ENCODE data around the gene FAM81A. TPM values are rescaled to one million over a fixed set of nuclear protein-coding genes. Genes with fewer than 3 reads are reported as not detected.
A peak's percentile ranks its signal among the peaks of the same experiment; 100 is the strongest.

Gene FAM81A
- total RNA-seq, 1 donor from 2014 or later, result 0.49 TPM

- no peak for DNase-seq (ENCODE audit: extremely low spot score in 2 of 2)
- Histone ChIP-seq H3K4me3 (no peak overlapping the region), H3K36me3 (no peaks in the 10 kb centered on the region), H3K9me3 (no peaks in the 10 kb centered on the region), H3K4me1 (no peaks in the 10 kb centered on the region), H3K27ac (no peak overlapping the region), H3K27me3 (no peaks in the 10 kb centered on the region)
- intact Hi-C loops (cut with DNase I), result no loop called here
- TF ChIP-seq POLR2A (IDR thresholded peaks at IDR 0.05) (no peak), POLR2AphosphoS5 (IDR thresholded peaks at IDR 0.05; ENCODE audit: insufficient read depth in 1 of 2, low read depth in 1 of 2) (peak in 1 of 2 donors; percentile 61)
These were observed 132.3 kb downstream of the FAM81A start for GRCh38 chr15:59570315-59570714.

- H3K27me3 ChIP-seq, result no peaks in the 10 kb centered on the region
- H3K36me3 ChIP-seq, result no peaks in the 10 kb centered on the region
- no peak for TF ChIP-seq POLR2A (IDR thresholded peaks at IDR 0.05)
- TF ChIP-seq CTCF (IDR thresholded peaks at IDR 0.05), result no peak
- no peak for TF ChIP-seq POLR2AphosphoS5 (IDR thresholded peaks at IDR 0.05; ENCODE audit: insufficient read depth in 1 of 2, low read depth in 1 of 2)
- H3K4me3 ChIP-seq, result no peak overlapping the region
- DNase-seq (ENCODE audit: extremely low spot score in 2 of 2), result no peak
- no peak overlapping the region for H3K27ac ChIP-seq
- intact Hi-C loops (cut with DNase I), result no loop called here
- H3K9me3 ChIP-seq, result no peaks in the 10 kb centered on the region
- no peaks in the 10 kb centered on the region for H3K4me1 ChIP-seq
These were observed 133.6 kb downstream of the FAM81A start for GRCh38 chr15:59571606-59572005.

Small RNA genes within 50 kb of the gene (small RNA-seq; reads per million reads assigned to genes)
- not detected for gene RF00019

Other genes starting within 250 kb of the FAM81A start
- not detected for gene LDHAL6B, start 231.3 kb upstream of the FAM81A start, total RNA-seq
- 16.9 TPM for gene MYO1E, start 65.3 kb upstream of the FAM81A start, total RNA-seq
- gene GCNT3, start 173.6 kb downstream of the FAM81A start, total RNA-seq, result 1.5 TPM
- 36.8 TPM for gene GTF2A2, start 219.3 kb downstream of the FAM81A start, total RNA-seq